GM23248 (cell line): ENCODE measurements around the gene GMEB2.

Experiments used
- EZH2 ChIP-seq: fragments of 200-600 bp; sonication (generic); IDR thresholded peaks from 2 replicates; pipeline ENCODE4 v1.6.1; 2018; ENCODE audit warnings: antibody characterized with exemption, mild to moderate bottlenecking; ENCODE audit not compliant: insufficient read depth, poor library complexity, severe bottlenecking
- EZH2phosphoT487 ChIP-seq: fragments of 200-600 bp; sonication (generic); IDR thresholded peaks from 2 replicates; pipeline ENCODE4 v1.6.1; 2018; ENCODE audit warnings: antibody characterized with exemption, moderate library complexity, mild to moderate bottlenecking, low read depth; ENCODE audit not compliant: insufficient read depth

GRCh38 chr20:63558804-63559484 is 68.0 kb downstream of the GMEB2 start:
- no peak for TF ChIP-seq EZH2
- no peak for TF ChIP-seq EZH2phosphoT487
